Upper lobe of left lung (tissue), 6 donors: ENCODE measurements around the gene PLS1. TPM values are rescaled to one million over a fixed set of nuclear protein-coding genes. Genes with fewer than 3 reads are reported as not detected.

ENCODE experiments used
- ATAC-seq, 2 donors: fragments of 200-7000 bp; cut with Tn5 transposase; one replicate each; pipeline ENCODE4 v1.9.1; 2022; ENCODE audit warnings: mild to moderate bottlenecking in 2 of 2, moderate library complexity in 2 of 2; ENCODE audit not compliant: low FRiP score in 2 of 2
- DNase-seq, 2 donors: peaks; one replicate each; pipeline ENCODE4 v3.0.0-alpha.2; 2019 to 2020
- H3K27ac ChIP-seq, 4 donors: fragments of 200-600 bp; sonication (generic); one replicate each; pipeline ENCODE4 v1.5.1; 2016 to 2019
- H3K27me3 ChIP-seq, 4 donors: fragments of 200-600 bp; sonication (generic); one replicate each; pipeline ENCODE4 v1.5.1; 2017 to 2019
- H3K36me3 ChIP-seq, 4 donors: fragments of 200-600 bp; sonication (generic); one replicate each; pipeline ENCODE4 v1.5.1; 2016 to 2019
- H3K4me1 ChIP-seq, 4 donors: fragments of 200-600 bp; sonication (generic); one replicate each; pipeline ENCODE4 v1.5.1; 2018 to 2019
- H3K4me3 ChIP-seq, 4 donors: fragments of 200-600 bp; sonication (generic); one replicate each; pipeline ENCODE4 v1.5.1; 2017 to 2019; ENCODE audit warnings: mild to moderate bottlenecking in 2 of 4, moderate library complexity in 1 of 4
- H3K9me3 ChIP-seq, 4 donors: fragments of 200-600 bp; sonication (generic); one replicate each; pipeline ENCODE4 v1.5.1; 2018 to 2019
- CTCF ChIP-seq, 6 experiments: fragments of 450-650 bp in 4 of 6; fragments of 200-600 bp in 2 of 6; sonication (generic) in 2 of 6; IDR thresholded peaks; one replicate each; pipeline ENCODE4 v1.5.1; 2016 to 2019; ENCODE audit warnings: antibody characterized with exemption in 6 of 6
- EP300 ChIP-seq, 4 donors: sonication (generic); formaldehyde crosslinking; IDR thresholded peaks; one replicate each; pipeline ENCODE4 v1.5.1; 2017; ENCODE audit warnings: antibody characterized with exemption in 4 of 4, control low read depth in 2 of 4
- POLR2A ChIP-seq, 4 donors: fragments of 450-650 bp; IDR thresholded peaks; one replicate each; pipeline ENCODE4 v1.5.1; 2016 to 2017; ENCODE audit warnings: antibody characterized with exemption in 4 of 4, mild to moderate bottlenecking in 2 of 4
- POLR2AphosphoS5 ChIP-seq, 2 donors: sonication (generic); formaldehyde crosslinking; IDR thresholded peaks; one replicate each; pipeline ENCODE4 v1.5.1; 2017; ENCODE audit warnings: antibody characterized with exemption in 2 of 2
- WGBS, 2 donors: methylation state at CpG; one replicate each; pipeline ENCODE4 v1.1.5; 2017 to 2018; 5-methylcytosine and 5-hydroxymethylcytosine counted together
- total RNA-seq, 6 donors: library from RNA; depleted of rRNA in 4 of 6; stranded (reverse); fragments of >200 nt in 4 of 6; gene quantifications; one replicate each; pipeline versions ENCODE4 v1.1.0 to v1.2.1, GENCODE V29; 2016 to 2021
- donor health status: DM: no; HTN: no; CAD: no; lungs with moderate emphysema.
- donor health status: DM: no; HTN: yes; CAD: no; lungs with severe emphysema.

PLS1 gene
- total RNA-seq, 6 donors from 2014 or later, result 7.3 to 52.3 (median 21.7) TPM

- Histone ChIP-seq H3K9me3 (no peaks in the 10 kb centered on the region), H3K27ac (no peak overlapping the region), H3K27me3 (no peaks in the 10 kb centered on the region), H3K4me3 (no peak overlapping the region), H3K4me1 (no peaks in the 10 kb centered on the region), H3K36me3 (no peaks in the 10 kb centered on the region)
- no peak for DNase-seq
- WGBS, 2 donors, result 82 to 96% methylated on average over 6 of the region's 6 CpGs
- TF ChIP-seq POLR2A (IDR thresholded peaks at IDR 0.05) (no peak), CTCF (IDR thresholded peaks at IDR 0.05) (no peak), EP300 (IDR thresholded peaks at IDR 0.05) (no peak), POLR2AphosphoS5 (IDR thresholded peaks at IDR 0.05) (no peak)
- no peak for ATAC-seq
Measured at GRCh38 chr3:142644502-142644901, 48.3 kb downstream of the PLS1 start.

GRCh38 chr3:142645236-142645793 is 49.1 kb downstream of the PLS1 start:
- no peak overlapping the region for H3K27ac ChIP-seq
- no peaks in the 10 kb centered on the region for H3K4me1 ChIP-seq
- DNase-seq (no peak), ATAC-seq (no peak)
- H3K9me3 ChIP-seq, result no peaks in the 10 kb centered on the region
- TF ChIP-seq EP300 (IDR thresholded peaks at IDR 0.05), result no peak
- TF ChIP-seq POLR2AphosphoS5 (IDR thresholded peaks at IDR 0.05), result no peak
- no peak for TF ChIP-seq POLR2A (IDR thresholded peaks at IDR 0.05)
- no peak for TF ChIP-seq CTCF (IDR thresholded peaks at IDR 0.05)
- no peak overlapping the region for H3K4me3 ChIP-seq
- no peaks in the 10 kb centered on the region for H3K36me3 ChIP-seq
- H3K27me3 ChIP-seq, result no peaks in the 10 kb centered on the region
- 62 to 82% methylated on average over 2 of the region's 2 CpGs for WGBS, 2 donors

- Histone ChIP-seq H3K27ac (no peak overlapping the region), H3K9me3 (no peaks in the 10 kb centered on the region), H3K4me3 (no peak overlapping the region), H3K4me1 (no peaks in the 10 kb centered on the region), H3K27me3 (no peaks in the 10 kb centered on the region), H3K36me3 (no peaks in the 10 kb centered on the region)
- 88 to 91% methylated on average over 5 of the region's 5 CpGs for WGBS, 2 donors
- TF ChIP-seq POLR2A (IDR thresholded peaks at IDR 0.05), result no peak
- no peak for TF ChIP-seq CTCF (IDR thresholded peaks at IDR 0.05)
- no peak for TF ChIP-seq EP300 (IDR thresholded peaks at IDR 0.05)
- TF ChIP-seq POLR2AphosphoS5 (IDR thresholded peaks at IDR 0.05), result no peak
- DNase-seq (no peak), ATAC-seq (no peak)
Measured at GRCh38 chr3:142646020-142646785, 50.0 kb downstream of the PLS1 start.

- no peaks in the 10 kb centered on the region for H3K27me3 ChIP-seq
- WGBS, 2 donors, result 75 to 86% methylated on average over 1 of the region's 1 CpG
- DNase-seq (no peak), ATAC-seq (no peak)
- TF ChIP-seq POLR2A (IDR thresholded peaks at IDR 0.05) (no peak), EP300 (IDR thresholded peaks at IDR 0.05) (no peak), CTCF (IDR thresholded peaks at IDR 0.05) (no peak), POLR2AphosphoS5 (IDR thresholded peaks at IDR 0.05) (no peak)
- no peaks in the 10 kb centered on the region for H3K9me3 ChIP-seq
- no peaks in the 10 kb centered on the region for H3K36me3 ChIP-seq
- H3K4me1 ChIP-seq, result no peaks in the 10 kb centered on the region
- H3K4me3 ChIP-seq, result no peak overlapping the region
- no peak overlapping the region for H3K27ac ChIP-seq
Measured at GRCh38 chr3:142647856-142648255, 51.7 kb downstream of the PLS1 start.

- Histone ChIP-seq H3K4me3 (no peak overlapping the region), H3K27ac (no peak overlapping the region), H3K27me3 (no peaks in the 10 kb centered on the region), H3K36me3 (no peaks in the 10 kb centered on the region), H3K4me1 (no peaks in the 10 kb centered on the region), H3K9me3 (no peaks in the 10 kb centered on the region)
- no peak for DNase-seq
- TF ChIP-seq POLR2AphosphoS5 (IDR thresholded peaks at IDR 0.05), result no peak
- TF ChIP-seq POLR2A (IDR thresholded peaks at IDR 0.05), result no peak
- TF ChIP-seq EP300 (IDR thresholded peaks at IDR 0.05), result no peak
- TF ChIP-seq CTCF (IDR thresholded peaks at IDR 0.05), result no peak
- ATAC-seq, result no peak
- 100% methylated on average over 3 of the region's 3 CpGs for WGBS, 2 donors
Measured at GRCh38 chr3:142648950-142649349, 52.8 kb downstream of the PLS1 start.
